ENCODE data around the gene DOCK8. TPM values are rescaled to one million over a fixed set of nuclear protein-coding genes. Genes with fewer than 3 reads are reported as not detected.

The DOCK8 gene
- total and polyA plus RNA-seq, 2 experiments from 2014 or later, result 0.94 to 1.2 TPM

DNA sequence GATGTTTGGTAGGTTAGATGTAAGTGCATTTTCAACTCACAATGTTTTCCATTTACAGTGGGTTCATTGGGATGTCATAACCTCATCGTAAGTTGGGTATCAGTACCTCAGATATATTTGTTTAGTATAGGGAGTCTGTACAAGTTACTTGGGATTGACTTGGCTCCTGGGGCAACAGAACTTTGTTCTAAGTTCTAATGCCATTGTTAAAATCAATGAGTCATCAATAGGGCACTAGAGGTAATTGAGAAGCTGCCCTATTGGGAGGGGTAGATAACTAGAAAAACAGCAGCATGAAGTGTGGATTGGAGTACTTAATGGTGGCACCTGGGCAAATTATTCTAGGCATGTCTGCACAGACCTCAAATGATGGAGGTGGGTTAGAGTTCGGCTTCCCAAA is 272.8 kb downstream of the DOCK8 start (continued):
- TF ChIP-seq ETS1 (IDR thresholded peaks at IDR 0.05) (no peak), CTCF (conservative IDR thresholded peaks at IDR 0.05; ENCODE audit: low read depth in 2 of 2) (no peak), EZH2 (IDR thresholded peaks at IDR 0.05; ENCODE audit: low read depth, unreplicated experiment) (no peak), ZNF331 (CRISPR knock-in tag; IDR thresholded peaks at IDR 0.05; ENCODE audit: low read depth) (no peak), JUNB (IDR thresholded peaks at IDR 0.05; ENCODE audit: unreplicated experiment) (no peak), ZNF114 (CRISPR knock-in tag; IDR thresholded peaks at IDR 0.05) (no peak), NANOG (IDR thresholded peaks at IDR 0.05; ENCODE audit: borderline replicate concordance) (no peak), STAT1 (IDR thresholded peaks at IDR 0.05; ENCODE audit: unreplicated experiment) (no peak)

DNA sequence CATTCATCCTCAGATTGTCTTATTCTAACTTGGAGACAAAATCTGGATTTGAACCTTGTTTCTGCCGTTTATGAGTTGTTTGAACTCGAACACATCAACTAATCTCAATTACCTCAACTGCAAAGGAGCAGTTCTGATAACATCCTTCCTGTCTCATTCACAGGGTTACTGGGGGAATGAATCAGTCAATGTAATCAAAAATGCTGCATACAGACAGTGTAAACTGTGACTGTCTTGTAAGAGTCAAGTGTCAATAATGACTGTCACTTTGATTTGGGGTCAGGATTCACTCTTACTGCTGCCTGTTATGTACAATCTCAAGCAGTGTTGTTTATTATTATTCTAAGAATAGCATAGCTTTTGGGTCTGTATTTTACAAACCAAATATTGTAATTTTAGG is 273.8 kb downstream of the DOCK8 start:
- H3K36me3 ChIP-seq (ENCODE audit: insufficient read depth), result no peaks in the 10 kb centered on the region
- no peak overlapping the region for H3K4me3 ChIP-seq
- peaks cover 2% of the 10 kb centered on the region for H3K27me3 Mint-ChIP-seq (ENCODE audit: insufficient read depth, low read depth, poor library complexity)
- no peaks in the 10 kb centered on the region for H3K79me2 ChIP-seq (replicated peaks; ENCODE audit: insufficient read depth)
- H3K9me2 ChIP-seq (ENCODE audit: insufficient read depth), result no peaks in the 10 kb centered on the region; the same call in 1 of the 2 replicates
- H3K36me3 Mint-ChIP-seq (ENCODE audit: low read depth), result peaks cover 15% of the 10 kb centered on the region
- ATAC-seq (no peak), DNase-seq (ENCODE audit: low spot score) (no peak)
- H3K4me1 Mint-ChIP-seq, result no peaks in the 10 kb centered on the region
- no peaks in the 10 kb centered on the region for H3F3A ChIP-seq (replicated peaks; ENCODE audit: low read depth)
- H3K4me1 ChIP-seq (ENCODE audit: insufficient read depth), result no peaks in the 10 kb centered on the region
- H3K27me3 ChIP-seq (ENCODE audit: insufficient read depth), result no peaks in the 10 kb centered on the region
- H2AFZ ChIP-seq, result no peak overlapping the region
- peaks cover 15% of the 10 kb centered on the region for H3K9me3 Mint-ChIP-seq
- H4K20me1 ChIP-seq (replicated peaks; ENCODE audit: insufficient read depth), result no peaks in the 10 kb centered on the region
- H3K27ac Mint-ChIP-seq, result no peak overlapping the region
- no peak overlapping the region for H3K4me3 Mint-ChIP-seq
- H3K4me2 ChIP-seq, result no peak overlapping the region
- no peak overlapping the region for H3K27ac ChIP-seq (ENCODE audit: low read depth)
- TF ChIP-seq CTCF (conservative IDR thresholded peaks at IDR 0.05; ENCODE audit: low read depth in 2 of 2), result no peak
- TF ChIP-seq STAT1 (IDR thresholded peaks at IDR 0.05; ENCODE audit: unreplicated experiment), result no peak
- no peak for TF ChIP-seq ZNF462 (CRISPR knock-in tag; IDR thresholded peaks at IDR 0.05)
- TF ChIP-seq ETS1 (IDR thresholded peaks at IDR 0.05), result no peak

Measured in GM23338 (cell line).